Stimulated activated CD4-positive, alpha-beta T cell treated with anti-CD3 and anti-CD28 coated beads, Interleukin-12 subunit alpha, Interleukin-12 subunit beta, amount 100 ng/mL, for 24 hours (primary cell): ENCODE results near the gene HSD17B8.

ENCODE experiments used
- DNase-seq, 2 experiments: peaks; one replicate each; pipeline ENCODE4 v3.0.0-alpha.2; 2020; ENCODE audit warnings: low read depth in 2 of 2

Gene HSD17B8

GRCh38 chr6:33171016-33171879 lies 33.2 kb upstream of the HSD17B8 start:
- DNase-seq, result no peak

- no peak for DNase-seq
These were observed 32.4 kb upstream of the HSD17B8 start for GRCh38 chr6:33171880-33172687.

DNA sequence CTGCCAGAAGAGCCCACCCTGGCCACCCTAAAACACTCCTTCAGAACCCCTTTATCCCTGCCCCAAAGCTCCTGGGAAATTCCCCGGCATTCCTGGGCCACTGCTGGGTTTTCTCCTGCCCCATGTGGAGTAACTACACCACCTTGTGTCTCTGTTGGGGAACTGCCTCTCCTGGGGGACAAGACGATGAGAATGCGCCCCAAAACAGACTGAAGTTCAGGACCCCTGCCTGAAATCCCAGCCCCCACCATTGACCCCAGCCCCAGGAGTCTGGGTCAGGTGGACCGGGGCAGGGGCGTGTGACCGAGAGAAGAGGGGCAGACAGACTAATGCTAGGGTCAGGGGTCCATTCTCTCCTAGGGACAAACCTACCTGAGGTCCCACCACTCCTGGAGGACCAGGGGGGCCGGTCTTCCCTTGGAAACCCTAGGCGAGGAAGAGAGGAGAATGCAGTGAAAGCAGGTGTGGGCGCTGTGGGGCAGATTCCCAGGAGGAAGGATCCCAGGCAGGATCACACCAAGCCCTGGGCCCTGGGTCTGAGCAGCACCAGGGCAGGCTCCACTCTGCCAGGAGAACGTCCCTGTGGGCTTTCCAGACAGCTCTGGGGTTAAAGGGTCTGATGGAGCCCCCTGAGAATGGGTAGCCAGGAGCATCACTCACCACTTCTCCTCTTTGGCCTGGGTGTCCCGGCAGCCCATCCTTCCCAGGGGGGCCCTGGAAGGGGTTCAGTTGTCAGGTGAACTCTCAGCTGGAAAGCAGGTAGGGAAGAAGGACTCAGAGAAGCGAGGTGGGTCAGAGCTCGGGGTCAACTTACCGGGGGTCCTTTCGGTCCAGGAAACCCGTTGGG lies 31.5 kb upstream of the HSD17B8 start:
- DNase-seq, result no peak

GRCh38 chr6:33173535-33174180 lies 30.8 kb upstream of the HSD17B8 start:
- DNase-seq, result no peak

GRCh38 chr6:33174784-33175183 lies 29.7 kb upstream of the HSD17B8 start:
- DNase-seq, result no peak

DNA sequence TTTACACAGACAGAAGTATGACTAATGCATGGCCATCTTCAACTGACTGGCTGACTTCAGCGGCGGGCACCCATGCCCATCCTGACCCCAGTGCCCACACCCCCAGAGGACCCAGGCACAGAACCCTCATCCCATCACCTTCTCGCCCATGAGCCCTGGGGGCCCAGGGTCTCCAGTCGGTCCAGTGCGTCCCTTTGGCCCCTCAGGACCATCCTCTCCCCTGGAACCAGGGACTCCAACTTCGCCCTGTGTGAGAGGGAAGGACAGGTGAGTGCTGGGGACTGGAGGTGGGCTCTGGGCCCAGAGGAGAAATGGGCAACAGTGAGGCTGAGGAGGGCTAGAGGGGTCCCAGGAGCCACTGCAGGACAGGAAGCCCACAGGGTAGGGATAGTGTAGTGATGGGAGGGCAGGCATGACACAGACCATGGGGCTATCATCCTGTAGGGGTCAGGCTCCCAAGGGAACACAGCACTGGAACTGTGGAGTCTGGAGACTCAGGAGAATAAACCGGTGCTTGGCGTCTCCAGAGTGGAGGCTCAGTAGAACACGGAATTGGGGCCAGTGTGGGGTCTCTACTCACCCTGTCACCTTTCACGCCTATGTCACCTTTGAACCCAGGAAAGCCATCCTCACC lies 28.9 kb upstream of the HSD17B8 start:
- no peak for DNase-seq

DNA sequence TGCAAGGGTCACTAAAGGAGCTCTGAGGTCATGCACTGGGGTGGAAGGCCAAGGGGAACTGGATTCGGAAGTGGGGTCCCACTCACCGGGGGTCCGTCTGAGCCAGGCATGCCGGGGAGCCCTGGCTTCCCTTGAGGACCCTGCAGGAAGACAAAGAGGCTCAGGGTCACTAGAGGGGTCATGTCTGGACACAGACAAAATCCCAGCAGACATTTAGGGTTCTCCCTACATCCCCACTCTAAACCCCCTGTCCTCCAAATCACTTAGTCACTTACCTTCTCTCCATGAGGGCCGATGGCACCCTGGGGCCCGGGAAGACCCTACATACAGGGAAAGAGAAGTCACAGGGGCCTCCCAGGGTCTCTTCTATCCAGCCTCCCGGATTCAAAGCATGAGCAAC lies 27.5 kb upstream of the HSD17B8 start:
- no peak for DNase-seq

GRCh38 chr6:33177552-33178446 lies 26.7 kb upstream of the HSD17B8 start:
- no peak for DNase-seq

GRCh38 chr6:33178755-33179475 lies 25.5 kb upstream of the HSD17B8 start:
- DNase-seq, result no peak

GRCh38 chr6:33181141-33181540 lies 23.3 kb upstream of the HSD17B8 start:
- DNase-seq, result no peak

DNA sequence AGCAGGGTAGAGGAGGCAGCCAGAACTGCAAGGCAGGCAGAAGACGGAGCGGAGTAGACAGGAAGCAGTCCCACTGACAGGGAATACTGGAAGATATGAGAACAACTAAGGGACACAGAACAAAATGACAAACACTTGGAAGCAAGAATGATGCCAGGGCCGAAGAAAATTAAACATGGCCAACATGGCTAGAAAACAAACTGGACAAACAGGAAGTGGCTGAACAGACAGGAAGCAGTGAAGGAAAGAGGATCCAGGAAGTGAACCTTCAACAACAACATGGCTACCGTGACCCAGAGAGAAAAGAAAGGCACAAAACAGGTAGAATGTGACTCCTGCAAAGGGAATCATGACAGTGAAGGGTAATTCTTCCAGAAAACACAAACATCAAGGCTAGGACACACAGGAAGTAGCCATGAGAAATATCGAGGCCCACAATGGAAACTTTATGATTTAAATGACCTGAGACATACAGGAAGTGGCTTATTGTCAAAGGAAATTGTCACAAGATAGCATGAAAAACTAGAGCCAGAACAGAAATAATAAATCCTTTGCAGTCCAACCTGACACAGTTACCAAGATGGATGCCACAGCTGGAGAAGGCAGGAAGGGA lies 21.3 kb upstream of the HSD17B8 start:
- no peak for DNase-seq

- DNase-seq, result no peak
These were observed 19.3 kb upstream of the HSD17B8 start for GRCh38 chr6:33185190-33185589.

- DNase-seq, result no peak
These were observed 18.7 kb upstream of the HSD17B8 start for GRCh38 chr6:33185654-33186187.

GRCh38 chr6:33187809-33188208 lies 16.6 kb upstream of the HSD17B8 start:
- no peak for DNase-seq

DNA sequence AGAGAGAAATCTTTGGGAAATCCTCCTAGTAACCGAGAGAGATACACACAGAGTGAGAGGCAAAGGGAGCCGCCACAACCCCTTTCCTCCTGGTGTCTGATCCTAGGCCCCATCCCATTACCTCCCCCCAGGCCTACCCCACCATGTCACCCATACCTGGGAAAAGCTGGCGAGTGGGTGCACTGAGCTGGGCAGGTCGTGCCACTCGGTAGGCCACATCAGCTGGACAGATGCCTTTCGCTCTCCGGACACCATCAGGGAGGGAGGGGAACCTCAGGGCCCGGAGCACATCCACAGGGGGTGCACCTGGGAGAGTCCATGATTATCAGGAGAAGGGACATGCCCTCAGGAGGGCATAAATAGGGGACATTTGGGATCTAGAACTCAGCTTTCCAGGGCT lies 15.3 kb upstream of the HSD17B8 start:
- DNase-seq, result no peak

DNA sequence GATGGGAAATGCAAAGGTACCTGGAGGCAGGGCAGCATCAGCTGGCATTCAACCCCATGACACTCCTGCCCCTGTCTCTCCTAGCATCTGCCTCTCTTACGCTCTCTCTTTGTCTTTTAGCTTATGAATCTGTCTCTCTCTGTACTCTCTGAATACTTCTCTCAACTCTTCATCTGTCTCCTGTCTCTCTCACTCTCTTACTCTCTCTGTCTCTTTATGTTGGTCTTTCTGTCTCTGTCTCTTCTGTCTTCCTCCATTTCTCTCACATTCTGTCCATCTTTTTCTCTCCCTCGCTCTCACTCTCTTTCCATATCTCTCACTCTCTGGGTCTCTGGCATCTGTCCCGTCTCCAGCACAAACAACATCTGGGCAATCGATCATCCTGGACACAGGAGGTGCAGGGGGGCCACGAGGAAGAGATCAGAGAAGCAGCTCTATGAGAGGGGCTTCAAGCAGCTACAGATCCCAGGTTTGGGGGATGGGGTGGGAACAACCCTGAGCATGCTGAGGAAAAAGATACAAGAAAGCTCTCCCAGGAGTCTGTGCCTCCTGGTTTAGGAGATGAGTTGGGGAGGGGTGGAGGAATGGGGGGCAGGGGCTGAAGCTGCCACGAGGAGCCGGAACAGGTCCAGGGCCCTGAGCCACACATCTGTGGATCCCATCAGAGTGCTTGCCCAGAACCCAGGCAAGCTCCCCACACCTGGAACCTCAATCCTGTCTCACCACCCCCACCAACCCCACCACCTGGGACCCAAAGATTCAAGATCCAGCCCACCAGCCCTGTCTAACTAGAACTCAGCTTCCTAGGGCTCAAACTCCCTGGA lies 14.6 kb upstream of the HSD17B8 start:
- no peak for DNase-seq

- no peak for DNase-seq
These were observed 13.8 kb upstream of the HSD17B8 start for GRCh38 chr6:33190504-33191107.
